EH (cell line): ENCODE data around the gene C1QL4.
"Not testable (repeated sequence)": the region's sequence is repeated elsewhere in the genome, so short reads cannot be mapped to it uniquely, and the experiment has no call there.

ENCODE experiments used
- DNase-seq: peaks from one replicate; pipeline ENCODE4 v3.0.0-alpha.2; 2015; ENCODE audit warnings: low read depth

The C1QL4 gene

DNA sequence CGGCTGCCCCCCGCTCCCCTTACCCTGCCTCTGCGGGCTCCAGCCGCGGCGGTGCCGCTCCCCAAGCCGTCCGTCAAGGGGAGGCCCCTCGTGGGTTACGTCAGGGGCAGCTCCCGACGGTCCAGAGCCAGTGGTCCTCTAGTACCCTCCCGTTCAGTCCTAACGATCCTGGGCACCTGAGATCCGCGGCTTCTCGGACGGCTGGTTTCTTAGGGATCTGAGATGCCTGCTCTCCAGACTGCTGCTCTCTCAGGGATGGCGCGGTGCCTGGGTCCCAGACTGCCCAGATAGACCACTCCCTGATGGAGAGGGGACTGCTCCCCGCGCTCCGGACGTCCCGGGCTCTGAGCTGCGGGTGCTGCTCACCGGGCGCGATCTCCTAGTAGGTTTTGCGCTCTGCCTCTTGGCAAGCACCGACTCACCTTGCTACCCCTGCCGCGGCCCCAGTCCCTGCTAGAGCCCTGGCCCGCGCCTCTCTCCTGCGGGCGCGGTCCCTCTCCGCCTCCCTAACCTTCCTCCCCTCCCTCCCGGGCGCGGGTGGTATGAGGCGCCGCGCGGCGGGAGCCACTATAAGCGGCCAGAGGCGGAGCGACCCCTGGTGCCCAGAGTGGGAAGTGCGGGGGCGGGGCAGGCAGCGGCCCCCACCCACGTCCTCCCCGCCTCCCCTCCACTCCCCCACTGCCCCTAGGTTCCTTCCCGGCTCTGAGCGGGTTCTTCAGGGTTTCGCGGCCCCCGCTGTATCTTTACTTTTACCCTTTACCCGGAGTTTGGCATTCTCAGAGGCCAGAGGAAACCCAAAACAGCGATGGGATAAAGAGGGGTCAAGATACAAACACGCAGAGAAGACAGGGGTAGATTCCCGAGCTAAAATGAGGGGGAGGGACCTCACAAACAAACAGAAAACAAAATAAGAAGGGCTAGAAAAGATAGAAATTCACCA is at the start of gene C1QL4:
Gene C1QL4 (minus strand): TSS at position 544 of the 940 bp plus-strand sequence. CDS start 711 bp downstream, outside the sequence.
- peak; percentile 75 for DNase-seq

GRCh38 chr12:49380184-49380583 is 43.2 kb upstream of the C1QL4 start:
- DNase-seq = not testable (repeated sequence)

DNA sequence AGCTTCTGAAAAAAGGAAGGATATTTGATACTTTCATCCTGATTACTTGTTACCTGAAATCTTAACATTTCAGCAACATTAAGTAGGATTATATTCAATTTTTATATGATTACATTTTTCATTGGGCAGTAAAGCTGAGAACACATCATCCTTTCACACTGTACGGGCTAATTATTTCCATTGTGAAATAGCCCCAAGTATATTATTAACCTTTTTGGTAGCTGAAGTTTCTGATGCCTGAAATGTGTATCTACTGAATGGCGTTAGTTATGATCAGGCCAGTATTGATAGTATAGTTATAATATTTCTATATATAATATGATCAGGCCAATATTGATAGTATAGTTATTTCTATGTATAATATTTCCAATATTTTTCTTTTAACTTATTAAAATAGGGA is 40.4 kb upstream of the C1QL4 start:
- no peak for DNase-seq

- no peak for DNase-seq
Measured at GRCh38 chr12:49375406-49375805, 38.4 kb upstream of the C1QL4 start.

DNA sequence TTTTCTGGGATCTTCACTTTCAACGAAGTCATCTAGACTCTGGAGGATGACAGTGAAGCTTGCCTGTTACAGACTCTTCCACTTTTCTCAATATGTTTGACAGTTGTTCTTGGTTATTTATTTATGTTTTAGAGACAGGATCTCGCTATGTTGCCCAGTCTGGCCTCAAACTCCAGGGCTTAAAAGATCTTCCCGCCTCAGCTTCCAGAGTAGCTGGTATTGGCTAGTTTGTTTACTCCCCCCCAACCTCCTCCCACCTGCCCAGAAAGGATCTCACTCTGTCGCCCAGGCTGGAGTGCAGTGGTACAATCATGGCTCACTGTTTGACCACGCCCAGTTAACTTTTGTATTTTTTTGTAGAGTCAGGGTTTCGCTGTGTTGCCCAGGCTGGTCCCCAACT is 33.6 kb upstream of the C1QL4 start:
- DNase-seq = no peak

- peak; percentile 46 for DNase-seq
Measured at GRCh38 chr12:49369411-49370145, 32.6 kb upstream of the C1QL4 start.

DNA sequence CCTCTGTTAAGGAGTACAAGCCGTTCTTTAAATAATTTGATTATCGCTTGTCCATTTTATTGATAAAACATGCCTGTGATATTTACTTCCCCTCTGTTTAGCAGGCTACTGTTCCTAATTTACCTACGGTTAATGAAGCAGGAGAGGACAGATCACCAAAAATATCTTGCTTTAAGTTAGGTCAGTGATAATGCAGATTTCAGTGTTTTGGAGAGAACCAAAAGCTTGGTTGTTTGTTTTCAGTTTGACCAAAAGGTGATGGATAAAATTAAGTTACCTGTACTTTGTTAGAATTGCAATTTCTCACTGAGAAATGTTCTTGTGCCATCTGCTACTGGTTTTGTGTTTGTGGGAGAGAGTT is 31.2 kb upstream of the C1QL4 start:
- no peak for DNase-seq

DNA sequence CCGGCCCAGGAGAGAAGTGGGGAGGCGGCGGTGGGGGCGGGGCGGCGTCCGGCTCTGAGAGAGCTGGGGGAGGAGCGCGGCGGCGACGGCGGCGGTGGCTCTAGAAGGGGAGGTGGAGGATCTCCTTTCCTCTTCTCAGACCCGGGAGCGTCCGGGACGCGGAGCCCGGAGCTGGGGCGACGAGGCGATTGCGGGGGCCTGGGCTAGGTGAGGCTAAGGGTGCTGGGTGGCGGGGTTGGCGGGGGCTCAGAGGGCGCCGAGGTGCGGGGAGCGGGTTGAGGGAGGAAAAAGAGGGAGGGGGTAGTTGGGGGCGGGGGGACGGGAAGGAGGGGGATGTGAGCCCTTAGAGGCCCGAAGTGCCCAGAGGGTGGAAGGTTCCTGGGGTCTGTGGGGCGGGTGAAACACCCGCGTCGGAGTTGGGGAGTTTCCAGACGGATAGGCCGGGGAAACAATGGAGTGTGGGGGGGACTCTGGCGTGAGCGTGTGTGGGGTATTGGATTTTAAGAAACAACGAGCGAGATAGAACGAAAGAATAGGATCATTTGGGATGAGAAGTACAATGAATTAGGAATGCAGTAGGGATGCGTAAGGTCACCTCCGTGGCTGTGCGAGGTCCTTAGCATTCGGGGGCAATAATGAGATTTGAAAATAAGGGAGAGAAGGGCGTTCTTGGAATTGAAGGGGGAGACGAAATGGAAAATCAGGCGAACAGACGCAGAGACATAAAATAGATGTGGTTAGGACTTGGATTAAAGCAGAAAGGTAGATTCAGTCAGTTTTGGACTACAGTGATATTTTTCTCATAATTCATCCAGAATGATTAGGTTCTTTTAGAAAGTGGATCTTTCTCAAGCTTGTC is 30.6 kb upstream of the C1QL4 start, which contains the start of gene SPATS2:
Gene SPATS2 (plus strand): TSS at position 82 of the 859 bp plus-strand sequence. CDS start 93,551 bp downstream, outside the sequence.
- peak; percentile 95 for DNase-seq

- DNase-seq = peak; percentile 87
Measured at GRCh38 chr12:49366652-49367380, 29.8 kb upstream of the C1QL4 start.

- DNase-seq = no peak
Measured at GRCh38 chr12:49366096-49366651, 29.2 kb upstream of the C1QL4 start.

DNA sequence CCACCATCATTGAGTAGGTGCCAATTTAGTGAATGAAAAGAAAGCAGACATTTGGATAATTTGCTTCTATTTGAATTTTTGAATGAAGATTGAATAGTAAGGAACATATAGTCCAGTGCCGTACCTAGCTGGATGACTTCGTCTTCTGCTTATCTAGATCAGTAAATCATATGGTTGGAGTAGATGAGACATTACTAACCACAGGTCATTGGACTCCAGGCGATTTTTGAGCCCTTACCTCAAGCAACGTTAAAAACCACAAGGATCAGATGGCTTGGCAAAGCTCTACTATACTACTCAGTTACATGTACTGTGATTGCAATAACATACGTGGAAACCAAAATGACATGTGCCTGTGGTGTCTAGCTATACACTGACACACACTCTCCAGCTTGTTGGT is 28.6 kb upstream of the C1QL4 start:
- peak; percentile 44 for DNase-seq

- DNase-seq = peak; percentile 82
Measured at GRCh38 chr12:49364989-49365388, 28.0 kb upstream of the C1QL4 start.

DNA sequence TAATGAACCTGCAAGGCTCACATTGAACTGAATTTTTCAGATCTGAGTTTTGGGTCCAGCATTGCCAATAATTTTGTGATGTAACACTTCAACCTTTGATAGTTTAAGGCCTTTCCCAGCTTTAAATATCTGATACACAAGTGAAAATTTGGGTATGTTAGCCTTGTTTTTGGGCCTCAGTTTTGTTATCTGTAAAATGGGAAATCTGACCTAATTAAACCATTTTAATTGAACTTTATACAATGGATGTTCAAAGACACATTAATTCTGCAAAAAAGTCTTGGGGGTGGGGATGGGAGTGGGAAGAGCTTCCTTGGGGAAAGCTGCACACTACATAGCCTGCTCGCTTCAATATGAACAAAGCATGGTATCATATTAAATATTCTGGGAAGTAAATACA is 25.1 kb upstream of the C1QL4 start:
- no peak for DNase-seq

DNA sequence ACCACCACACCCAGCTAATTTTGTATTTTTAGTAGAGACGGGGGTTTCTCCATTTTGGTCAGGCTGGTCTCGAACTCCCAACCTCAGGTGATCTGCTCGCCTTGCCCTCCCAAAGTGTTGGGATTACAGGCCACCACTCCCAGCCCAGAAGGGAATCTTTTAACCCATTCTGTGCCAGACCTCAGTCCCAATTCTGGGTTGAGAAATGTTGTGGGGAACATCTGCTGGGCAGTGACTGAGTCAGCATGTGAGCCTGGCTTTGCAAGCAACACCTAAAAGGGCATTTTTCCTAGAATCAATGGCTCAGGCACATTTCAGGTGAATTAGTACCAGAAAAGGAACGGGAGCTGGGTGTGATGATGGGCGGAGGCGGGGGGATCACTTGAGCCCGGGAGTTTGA is 22.7 kb upstream of the C1QL4 start:
- no peak for DNase-seq

DNA sequence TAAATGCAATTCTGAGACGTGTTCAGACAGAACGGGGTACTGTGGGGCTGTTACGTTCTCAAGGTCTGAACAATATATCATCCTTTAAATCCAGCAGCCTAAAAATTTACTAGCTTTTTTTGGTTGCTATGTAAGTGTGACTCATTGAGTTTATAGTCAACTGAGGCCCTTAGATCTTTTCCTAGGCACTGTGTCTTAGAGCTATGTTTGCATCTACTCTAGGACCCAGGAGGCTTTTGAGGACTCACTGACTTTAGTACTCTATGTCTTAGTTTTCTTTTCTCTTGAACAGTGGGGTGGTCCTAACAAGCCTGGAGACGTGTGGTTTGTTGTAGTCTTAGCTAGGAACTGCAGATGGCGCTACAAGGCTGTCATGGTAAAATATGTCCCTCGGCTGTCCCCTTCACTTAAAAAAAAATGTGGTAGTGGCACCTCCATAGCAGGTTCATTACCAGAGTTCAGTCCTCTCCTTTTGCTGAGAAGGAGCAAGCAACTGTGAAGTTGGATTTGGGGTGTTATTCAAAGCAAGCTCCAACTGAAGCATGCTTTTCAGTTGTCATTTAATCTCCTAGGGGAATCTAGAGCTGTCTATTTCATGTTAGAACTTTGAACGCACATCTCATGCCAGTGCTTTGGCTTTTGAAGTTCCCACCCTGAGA is 21.6 kb upstream of the C1QL4 start:
- DNase-seq = peak; percentile 73

- DNase-seq = peak; percentile 73
Measured at GRCh38 chr12:49357103-49357678, 20.2 kb upstream of the C1QL4 start.

GRCh38 chr12:49355913-49356312 is 18.9 kb upstream of the C1QL4 start:
- no peak for DNase-seq

GRCh38 chr12:49352351-49352750 is 15.4 kb upstream of the C1QL4 start:
- DNase-seq = no peak

DNA sequence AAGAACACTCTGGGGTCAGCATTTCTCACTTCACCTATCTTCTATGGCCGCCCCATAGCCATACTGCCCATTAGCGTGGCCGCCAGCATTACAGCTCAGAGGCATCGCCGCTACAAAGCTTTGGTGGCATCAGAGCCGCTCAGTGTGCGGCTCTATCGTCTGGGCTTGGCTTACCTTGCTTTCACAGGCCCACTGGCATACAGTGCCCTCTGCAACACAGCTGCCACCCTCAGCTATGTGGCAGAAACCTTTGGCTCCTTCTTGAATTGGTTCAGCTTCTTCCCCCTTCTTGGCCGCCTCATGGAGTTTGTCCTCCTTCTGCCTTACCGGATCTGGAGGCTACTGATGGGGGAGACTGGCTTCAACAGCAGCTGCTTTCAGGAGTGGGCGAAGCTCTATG is 12.3 kb upstream of the C1QL4 start:
- no peak for DNase-seq

- no peak for DNase-seq
Measured at GRCh38 chr12:49348781-49349180, 11.8 kb upstream of the C1QL4 start.
